Smooth muscle cell (in vitro differentiated cells): ENCODE data around the gene TTC9C. TPM values are rescaled to one million over a fixed set of nuclear protein-coding genes. Genes with fewer than 3 reads are reported as not detected.

ENCODE experiments used
- DNase-seq: peaks from one replicate; lab custom pipeline; 2025; ENCODE audit not compliant: unreplicated experiment; lab: John Stamatoyannopoulos, UW
- H2AFZ ChIP-seq: fragments of 200-600 bp; sonication (generic); 2 replicates; pipeline ENCODE4 v1.6.0; 2016; ENCODE audit warnings: antibody characterized with exemption, low read depth, mild to moderate bottlenecking
- H3F3A ChIP-seq: fragments of 200-600 bp; sonication (generic); 2 replicates; pipeline ENCODE4 v1.6.0; 2017; ENCODE audit warnings: antibody characterized with exemption, low read depth
- H3K27ac ChIP-seq: fragments of 200-600 bp; sonication (generic); 2 replicates; pipeline ENCODE4 v1.5.1; 2016; ENCODE audit warnings: low read depth, mild to moderate bottlenecking
- H3K27me3 ChIP-seq: fragments of 200-600 bp; sonication (generic); 2 replicates; pipeline ENCODE4 v1.6.1; 2016; ENCODE audit warnings: low read depth, mild to moderate bottlenecking
- H3K36me3 ChIP-seq: fragments of 200-600 bp; sonication (generic); 2 replicates; pipeline ENCODE4 v1.5.1; 2016; ENCODE audit warnings: low read depth
- H3K4me1 ChIP-seq: fragments of 200-600 bp; sonication (generic); 2 replicates; pipeline ENCODE4 v1.5.1; 2016; ENCODE audit warnings: low read depth
- H3K4me2 ChIP-seq: fragments of 200-600 bp; sonication (generic); 2 replicates; pipeline ENCODE4 v1.6.0; 2016; ENCODE audit warnings: mild to moderate bottlenecking
- H3K4me3 ChIP-seq: fragments of 200-600 bp; sonication (generic); 2 replicates; pipeline ENCODE4 v1.5.1; 2016; ENCODE audit warnings: mild to moderate bottlenecking
- H3K79me2 ChIP-seq: fragments of 200-600 bp; sonication (generic); 2 replicates; pipeline ENCODE4 v1.6.0; 2016; ENCODE audit warnings: low read depth, mild to moderate bottlenecking
- H3K9ac ChIP-seq: fragments of 200-600 bp; sonication (generic); 2 replicates; pipeline ENCODE4 v1.6.0; 2016; ENCODE audit warnings: low read depth
- H3K9me3 ChIP-seq: fragments of 200-600 bp; sonication (generic); replicated peaks from 2 replicates; pipeline ENCODE4 v1.5.1; 2016; ENCODE audit warnings: low read depth
- H4K20me1 ChIP-seq: fragments of 200-600 bp; sonication (generic); 2 replicates; pipeline ENCODE4 v1.6.0; 2016; ENCODE audit warnings: low read depth
- CTCF ChIP-seq: fragments of 200-600 bp; sonication (generic); IDR thresholded peaks from 2 replicates; pipeline ENCODE4 v1.5.1; 2017; ENCODE audit warnings: borderline replicate concordance, mild to moderate bottlenecking, antibody characterized with exemption; ENCODE audit not compliant: insufficient read depth, poor library complexity, severe bottlenecking
- WGBS: methylation state at CpG from one replicate; pipeline ENCODE4 v1.1.7; 2016; ENCODE audit warnings: low lambda C conversion rate; 5-methylcytosine and 5-hydroxymethylcytosine counted together
- polyA plus RNA-seq: library from polyadenylated mRNA; unstranded; fragments of >200 nt; fragmentation: Nextera tagmentation; extraction: Ambion mirVana; gene quantifications from 2 replicates; pipeline ENCODE4 v1.2.1, GENCODE V29; 2016
- total RNA-seq: library from RNA; depleted of rRNA; stranded (reverse); fragments of >200 nt; gene quantifications from 2 replicates; pipeline ENCODE4 v1.2.3, GENCODE V29; 2014

The TTC9C gene
- total and polyA plus RNA-seq, 2 experiments from 2014 or later, result 20.1 to 49.3 TPM

- H3K9ac ChIP-seq, result no peak overlapping the region
- 94% methylated on average over 5 of the region's 5 CpGs for WGBS
- peaks cover under 1% of the 10 kb centered on the region for H4K20me1 ChIP-seq
- no peak for DNase-seq
- no peak for TF ChIP-seq CTCF
- H3K9me3 ChIP-seq, result no peaks in the 10 kb centered on the region
- H3K27ac ChIP-seq, result no peak overlapping the region
- no peaks in the 10 kb centered on the region for H3K27me3 ChIP-seq
- H3K4me3 ChIP-seq, result no peak overlapping the region
- no peak overlapping the region for H3K4me2 ChIP-seq
- H2AFZ ChIP-seq, result no peak overlapping the region
- peaks cover 44% of the 10 kb centered on the region for H3F3A ChIP-seq
- no peaks in the 10 kb centered on the region for H3K4me1 ChIP-seq
- H3K36me3 ChIP-seq, result peaks cover 15% of the 10 kb centered on the region
- H3K79me2 ChIP-seq, result peaks cover 44% of the 10 kb centered on the region
Measured at GRCh38 chr11:62716206-62716605, 12.1 kb upstream of the TTC9C start.

- peaks cover 44% of the 10 kb centered on the region for H3F3A ChIP-seq
- H3K79me2 ChIP-seq, result peaks cover 50% of the 10 kb centered on the region
- H3K4me2 ChIP-seq, result no peak overlapping the region
- WGBS, result 96% methylated on average over 11 of the region's 11 CpGs
- no peaks in the 10 kb centered on the region for H3K4me1 ChIP-seq
- H3K27ac ChIP-seq, result no peak overlapping the region
- H3K4me3 ChIP-seq, result no peak overlapping the region
- H4K20me1 ChIP-seq, result peaks cover 6% of the 10 kb centered on the region
- no peak overlapping the region for H3K9ac ChIP-seq
- no peak overlapping the region for H2AFZ ChIP-seq
- no peak for DNase-seq
- no peaks in the 10 kb centered on the region for H3K27me3 ChIP-seq
- no peaks in the 10 kb centered on the region for H3K9me3 ChIP-seq
- H3K36me3 ChIP-seq, result peaks cover 19% of the 10 kb centered on the region
- TF ChIP-seq CTCF, result no peak
Measured at GRCh38 chr11:62716816-62717215, 11.5 kb upstream of the TTC9C start.

DNA sequence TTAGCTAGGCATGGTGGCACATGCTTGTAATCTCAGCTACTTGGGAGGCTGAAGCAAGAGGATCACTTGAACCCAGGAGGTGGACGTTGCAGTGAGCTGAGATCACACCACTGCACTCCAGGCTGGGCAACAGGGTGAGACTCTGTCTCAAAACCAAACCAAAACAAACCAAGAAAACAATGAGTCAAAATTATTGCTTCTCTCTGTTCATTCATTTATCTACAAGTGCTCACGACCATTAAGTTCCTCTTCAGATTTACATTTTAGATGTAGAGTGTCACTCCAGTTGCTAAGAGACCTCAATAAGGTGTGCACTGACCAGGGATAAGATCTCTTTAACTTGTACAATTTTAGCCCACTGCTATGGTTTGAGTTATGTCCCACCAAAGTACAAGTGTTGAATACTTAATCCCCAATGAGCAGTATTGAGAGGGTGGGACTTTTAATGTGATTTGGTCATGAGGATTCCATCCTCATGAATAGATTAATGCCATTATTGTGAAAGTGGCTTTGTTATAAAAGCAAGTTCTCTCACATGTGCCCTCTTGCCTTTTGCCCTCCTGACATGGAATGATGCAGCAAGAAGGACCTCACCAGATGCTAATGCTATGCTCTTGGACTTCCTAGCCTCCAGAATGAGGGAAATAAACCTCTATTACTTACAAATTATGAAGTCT is 8.8 kb upstream of the TTC9C start:
- no peak for DNase-seq
- no peaks in the 10 kb centered on the region for H3K9me3 ChIP-seq
- no peaks in the 10 kb centered on the region for H3K27me3 ChIP-seq
- H3K79me2 ChIP-seq, result peaks cover 76% of the 10 kb centered on the region
- H3F3A ChIP-seq, result peaks cover 35% of the 10 kb centered on the region
- H3K4me3 ChIP-seq, result no peak overlapping the region
- TF ChIP-seq CTCF, result no peak
- H3K4me1 ChIP-seq, result peaks cover 5% of the 10 kb centered on the region
- no peak overlapping the region for H3K4me2 ChIP-seq
- H2AFZ ChIP-seq, result no peak overlapping the region
- peaks cover 31% of the 10 kb centered on the region for H3K36me3 ChIP-seq
- H3K27ac ChIP-seq, result no peak overlapping the region
- 96% methylated on average over 2 of the region's 2 CpGs for WGBS
- no peak overlapping the region for H3K9ac ChIP-seq
- H4K20me1 ChIP-seq, result peaks cover 31% of the 10 kb centered on the region

- Histone ChIP-seq H3K4me1 (peaks cover 16% of the 10 kb centered on the region), H3K79me2 (peaks cover 88% of the 10 kb centered on the region), H3K4me2 (no peak overlapping the region), H3K36me3 (peaks cover 31% of the 10 kb centered on the region), H3K9me3 (no peaks in the 10 kb centered on the region), H3F3A (peaks cover 24% of the 10 kb centered on the region), H3K4me3 (no peak overlapping the region), H4K20me1 (peaks cover 53% of the 10 kb centered on the region), H3K27ac (no peak overlapping the region), H3K27me3 (no peaks in the 10 kb centered on the region), H3K9ac (no peak overlapping the region), H2AFZ (no peak overlapping the region)
- 80% methylated on average over 7 of the region's 7 CpGs for WGBS
- no peak for TF ChIP-seq CTCF
- DNase-seq, result no peak
Measured at GRCh38 chr11:62721994-62722393, 6.3 kb upstream of the TTC9C start.
